Measurements from ENCODE around the gene BMI1. TPM values are rescaled to one million over a fixed set of nuclear protein-coding genes. Genes with fewer than 3 reads are reported as not detected.

The BMI1 gene
- total RNA-seq, 1 donor from 2014 or later, result 48.5 TPM

- no peak for TF ChIP-seq CTCF (IDR thresholded peaks at IDR 0.05)
- Mint-ChIP-seq H3K4me3 (ENCODE audit: unreplicated experiment) (peak overlapping the region; percentile 85), H3K36me3 (ENCODE audit: unreplicated experiment) (peaks cover 13% of the 10 kb centered on the region), H3K27me3 (ENCODE audit: unreplicated experiment) (peaks cover 35% of the 10 kb centered on the region), H3K9me3 (ENCODE audit: unreplicated experiment) (no peaks in the 10 kb centered on the region), H3K4me1 (ENCODE audit: unreplicated experiment) (peaks cover 48% of the 10 kb centered on the region), H3K27ac (ENCODE audit: unreplicated experiment) (no peak overlapping the region)
- DNase-seq (ENCODE audit: extremely low spot score, unreplicated experiment), result no peak
Observed at GRCh38 chr10:22322641-22323160, 1.8 kb downstream of the BMI1 start.

GRCh38 chr10:22323538-22324305 is 2.8 kb downstream of the BMI1 start:
- Mint-ChIP-seq H3K4me3 (ENCODE audit: unreplicated experiment) (no peak overlapping the region), H3K27me3 (ENCODE audit: unreplicated experiment) (peaks cover 35% of the 10 kb centered on the region), H3K4me1 (ENCODE audit: unreplicated experiment) (peaks cover 40% of the 10 kb centered on the region), H3K36me3 (ENCODE audit: unreplicated experiment) (peaks cover 14% of the 10 kb centered on the region), H3K9me3 (ENCODE audit: unreplicated experiment) (no peaks in the 10 kb centered on the region), H3K27ac (ENCODE audit: unreplicated experiment) (no peak overlapping the region)
- no peak for DNase-seq (ENCODE audit: extremely low spot score, unreplicated experiment)
- no peak for TF ChIP-seq CTCF (IDR thresholded peaks at IDR 0.05)

- H3K4me1 Mint-ChIP-seq (ENCODE audit: unreplicated experiment), result peaks cover 40% of the 10 kb centered on the region
- H3K36me3 Mint-ChIP-seq (ENCODE audit: unreplicated experiment), result peaks cover 19% of the 10 kb centered on the region
- H3K27me3 Mint-ChIP-seq (ENCODE audit: unreplicated experiment), result peaks cover 35% of the 10 kb centered on the region
- H3K4me3 Mint-ChIP-seq (ENCODE audit: unreplicated experiment), result peak overlapping the region; percentile 83
- H3K9me3 Mint-ChIP-seq (ENCODE audit: unreplicated experiment), result no peaks in the 10 kb centered on the region
- TF ChIP-seq CTCF (IDR thresholded peaks at IDR 0.05), result no peak
- no peak for DNase-seq (ENCODE audit: extremely low spot score, unreplicated experiment)
- H3K27ac Mint-ChIP-seq (ENCODE audit: unreplicated experiment), result no peak overlapping the region
Observed at GRCh38 chr10:22324413-22324812, 3.5 kb downstream of the BMI1 start.

- peak overlapping the region; percentile 62 for H3K27ac Mint-ChIP-seq (ENCODE audit: unreplicated experiment)
- peaks cover 34% of the 10 kb centered on the region for H3K27me3 Mint-ChIP-seq (ENCODE audit: unreplicated experiment)
- H3K4me3 Mint-ChIP-seq (ENCODE audit: unreplicated experiment), result peak overlapping the region; percentile 83
- no peak for TF ChIP-seq CTCF (IDR thresholded peaks at IDR 0.05)
- peaks cover 35% of the 10 kb centered on the region for H3K4me1 Mint-ChIP-seq (ENCODE audit: unreplicated experiment)
- no peak for DNase-seq (ENCODE audit: extremely low spot score, unreplicated experiment)
- H3K9me3 Mint-ChIP-seq (ENCODE audit: unreplicated experiment), result no peaks in the 10 kb centered on the region
- H3K36me3 Mint-ChIP-seq (ENCODE audit: unreplicated experiment), result peaks cover 24% of the 10 kb centered on the region
Observed at GRCh38 chr10:22324893-22325271, 4.0 kb downstream of the BMI1 start.

GRCh38 chr10:22325272-22326144 is 4.6 kb downstream of the BMI1 start:
- H3K27ac Mint-ChIP-seq (ENCODE audit: unreplicated experiment), result peak overlapping the region; percentile 68
- DNase-seq (ENCODE audit: extremely low spot score, unreplicated experiment), result peak; percentile 91

More at GRCh38 chr10:22325272-22326144, 4.6 kb downstream of the BMI1 start:
- H3K36me3 Mint-ChIP-seq (ENCODE audit: unreplicated experiment), result peaks cover 27% of the 10 kb centered on the region
- peaks cover 32% of the 10 kb centered on the region for H3K27me3 Mint-ChIP-seq (ENCODE audit: unreplicated experiment)
- TF ChIP-seq CTCF (IDR thresholded peaks at IDR 0.05), result no peak
- H3K4me3 Mint-ChIP-seq (ENCODE audit: unreplicated experiment), result peak overlapping the region; percentile 83
- peaks cover 32% of the 10 kb centered on the region for H3K4me1 Mint-ChIP-seq (ENCODE audit: unreplicated experiment)
- no peaks in the 10 kb centered on the region for H3K9me3 Mint-ChIP-seq (ENCODE audit: unreplicated experiment)
